HFFc6 (cell line): ENCODE data around the gene NSA2. TPM values are rescaled to one million over a fixed set of nuclear protein-coding genes. Genes with fewer than 3 reads are reported as not detected.

Source experiments
- DNase-seq: peaks from one replicate; pipeline ENCODE4 v3.0.0-alpha.2; 2018
- H3K27ac Mint-ChIP-seq: 2 replicates; pipeline ENCODE4 v1.8.0; 2020; ENCODE audit warnings: mild to moderate bottlenecking, mixed read lengths
- H3K27me3 Mint-ChIP-seq: 2 replicates; pipeline ENCODE4 v1.8.0; 2021; ENCODE audit warnings: mild to moderate bottlenecking, moderate library complexity, mixed read lengths; ENCODE audit not compliant: insufficient read depth
- H3K36me3 Mint-ChIP-seq: 2 replicates; pipeline ENCODE4 v1.8.0; 2021; ENCODE audit warnings: low read depth, mixed read lengths
- H3K4me1 Mint-ChIP-seq: 2 replicates; pipeline ENCODE4 v1.8.0; 2020; ENCODE audit warnings: low read depth, mixed read lengths
- H3K4me3 Mint-ChIP-seq: 2 replicates; pipeline ENCODE4 v1.8.0; 2020; ENCODE audit warnings: mild to moderate bottlenecking, moderate library complexity, mixed read lengths
- H3K9me3 Mint-ChIP-seq: 2 replicates; pipeline ENCODE4 v1.8.0; 2020; ENCODE audit warnings: mild to moderate bottlenecking, mixed read lengths
- total RNA-seq, 6 experiments: library from RNA; stranded (reverse); fragmentation: NEBNext Ultra II Directional; extraction: Animal tissue kit (Norgen Biotek cat#: 25700); gene quantifications; 2 replicates in 1 of 6; 3 replicates in 5 of 6; pipeline ENCODE4 v1.2.3, GENCODE V29; 2021
- TF ChIP-seq, protein P1 (sequence below): fragments of 200-600 bp; sonication (generic); IDR thresholded peaks from 2 replicates; pipeline ENCODE4 v1.5.0; 2021; ENCODE audit warnings: antibody characterized with exemption, mild to moderate bottlenecking

Gene NSA2
- total RNA-seq, 6 experiments from 2014 or later: 74.4 to 118 (median 96.0) TPM

DNA sequence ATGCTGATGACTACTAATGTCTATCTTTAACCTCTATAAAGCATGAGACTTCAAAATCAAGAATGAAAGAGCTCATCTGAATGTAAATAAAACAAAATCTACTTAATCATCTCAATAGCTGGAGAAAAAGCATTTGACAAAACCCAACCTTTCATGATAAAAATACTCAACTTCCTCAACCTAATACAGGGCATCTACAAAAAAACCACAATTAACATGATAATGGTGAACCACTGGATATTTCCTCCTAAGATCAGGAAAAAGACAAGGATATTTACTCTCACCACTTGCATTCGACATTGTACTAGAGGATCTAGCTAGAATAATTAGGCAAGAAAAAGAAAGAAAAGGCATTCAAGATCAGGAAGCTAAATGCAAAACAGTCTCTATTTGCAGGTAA, 49.8 kb downstream of the NSA2 start:
- no peak for DNase-seq
- no peak overlapping the region for H3K27ac Mint-ChIP-seq
- TF ChIP-seq, protein P1, sequence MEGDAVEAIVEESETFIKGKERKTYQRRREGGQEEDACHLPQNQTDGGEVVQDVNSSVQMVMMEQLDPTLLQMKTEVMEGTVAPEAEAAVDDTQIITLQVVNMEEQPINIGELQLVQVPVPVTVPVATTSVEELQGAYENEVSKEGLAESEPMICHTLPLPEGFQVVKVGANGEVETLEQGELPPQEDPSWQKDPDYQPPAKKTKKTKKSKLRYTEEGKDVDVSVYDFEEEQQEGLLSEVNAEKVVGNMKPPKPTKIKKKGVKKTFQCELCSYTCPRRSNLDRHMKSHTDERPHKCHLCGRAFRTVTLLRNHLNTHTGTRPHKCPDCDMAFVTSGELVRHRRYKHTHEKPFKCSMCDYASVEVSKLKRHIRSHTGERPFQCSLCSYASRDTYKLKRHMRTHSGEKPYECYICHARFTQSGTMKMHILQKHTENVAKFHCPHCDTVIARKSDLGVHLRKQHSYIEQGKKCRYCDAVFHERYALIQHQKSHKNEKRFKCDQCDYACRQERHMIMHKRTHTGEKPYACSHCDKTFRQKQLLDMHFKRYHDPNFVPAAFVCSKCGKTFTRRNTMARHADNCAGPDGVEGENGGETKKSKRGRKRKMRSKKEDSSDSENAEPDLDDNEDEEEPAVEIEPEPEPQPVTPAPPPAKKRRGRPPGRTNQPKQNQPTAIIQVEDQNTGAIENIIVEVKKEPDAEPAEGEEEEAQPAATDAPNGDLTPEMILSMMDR: no peak
- H3K9me3 Mint-ChIP-seq: no peaks in the 10 kb centered on the region
- peaks cover 12% of the 10 kb centered on the region for H3K27me3 Mint-ChIP-seq
- no peaks in the 10 kb centered on the region for H3K36me3 Mint-ChIP-seq
- H3K4me3 Mint-ChIP-seq: no peak overlapping the region
- H3K4me1 Mint-ChIP-seq: no peaks in the 10 kb centered on the region

DNA sequence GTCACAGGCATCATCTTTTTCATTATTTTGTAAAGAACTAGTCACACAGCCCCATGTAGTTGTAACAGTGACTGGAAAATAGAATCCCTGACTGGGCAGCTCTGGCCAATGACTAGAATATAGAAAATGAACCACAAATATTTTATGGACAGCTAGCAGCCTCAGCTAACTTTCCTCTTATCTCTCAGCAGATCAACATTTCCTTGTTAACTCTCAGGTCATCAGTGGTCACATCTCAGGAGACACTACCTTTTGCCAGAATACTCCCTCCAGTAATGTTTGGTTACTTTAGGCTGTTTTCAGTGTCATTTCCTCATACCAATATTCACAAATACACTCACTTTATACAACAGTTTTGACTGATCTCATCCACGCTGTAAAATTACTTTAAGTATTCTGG, 55.2 kb downstream of the NSA2 start:
- Mint-ChIP-seq H3K4me3 (no peak overlapping the region), H3K4me1 (no peaks in the 10 kb centered on the region), H3K9me3 (no peaks in the 10 kb centered on the region), H3K27me3 (peaks cover 15% of the 10 kb centered on the region), H3K36me3 (no peaks in the 10 kb centered on the region), H3K27ac (no peak overlapping the region)
- TF ChIP-seq, protein P1: no peak
- DNase-seq: no peak

DNA sequence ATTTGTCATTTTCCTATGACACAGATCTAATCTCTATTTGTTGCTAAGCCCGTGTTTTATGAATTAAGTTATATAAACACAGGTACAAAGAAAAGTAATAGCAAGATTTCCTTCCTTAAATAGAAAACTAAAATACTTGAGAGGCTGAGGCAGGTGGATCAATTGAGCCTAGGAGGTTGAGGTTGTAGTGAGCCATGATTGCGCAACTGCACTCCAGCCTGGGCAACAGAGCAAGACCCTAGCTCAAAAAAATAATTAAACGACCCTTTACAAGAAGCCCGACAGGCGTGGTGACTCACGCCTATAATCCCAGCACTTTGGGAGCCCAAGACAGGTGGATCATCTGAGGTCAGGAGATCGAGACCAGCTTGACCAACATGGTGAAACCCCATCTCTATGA, 62.4 kb downstream of the NSA2 start:
- Mint-ChIP-seq H3K4me3 (no peak overlapping the region), H3K27me3 (peaks cover 25% of the 10 kb centered on the region), H3K4me1 (no peaks in the 10 kb centered on the region), H3K9me3 (no peaks in the 10 kb centered on the region), H3K36me3 (no peaks in the 10 kb centered on the region), H3K27ac (no peak overlapping the region)
- TF ChIP-seq, protein P1: no peak
- no peak for DNase-seq

Other genes starting within 250 kb of the NSA2 start
- 10 to 100 TPM; 22.6 to 56.4 (median 25.4) TPM for gene ENC1, start 126.5 kb upstream of the NSA2 start, total RNA-seq
- 100 to 1,000 TPM; 128 to 170 (median 151) TPM for gene HEXB, start 82.0 kb upstream of the NSA2 start, total RNA-seq
- 10 to 100 TPM; 26.6 to 31.0 (median 28.0) TPM for gene GFM2, start 132 bp upstream of the NSA2 start, total RNA-seq
- gene FAM169A, start 99.1 kb downstream of the NSA2 start, total RNA-seq: under 1 TPM in 2 of 6 experiments, not detected in 4; 0.02 to 0.07 TPM